ENCODE results near the gene LAMTOR1.
A peak's percentile ranks its signal among the peaks of the same experiment; 100 is the strongest.

LAMTOR1 gene

DNA sequence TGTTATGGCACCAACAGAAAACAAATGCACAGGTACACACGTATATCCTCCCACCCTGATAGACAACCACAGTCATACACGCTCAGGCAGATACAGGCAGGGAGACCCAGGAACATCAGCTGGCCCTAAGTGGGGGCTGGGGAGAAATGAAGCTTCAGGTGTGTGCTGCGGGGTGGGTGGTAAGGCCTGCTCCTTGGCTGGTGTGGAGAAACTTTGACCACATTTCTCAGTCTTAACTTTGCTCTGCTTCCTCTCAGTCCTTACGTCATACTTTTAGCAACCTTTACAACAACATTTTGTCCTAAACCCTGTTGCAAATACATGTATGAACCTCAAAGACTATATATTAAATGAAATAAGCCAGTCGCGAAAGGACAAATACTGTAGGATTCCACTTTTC lies 16.1 kb upstream of the LAMTOR1 start:
- no peak overlapping the region for H3K4me3 ChIP-seq (ENCODE audit: low read depth, low read length)
- no peak for DNase-seq (ENCODE audit: low read depth, low spot score)
- in situ Hi-C loops (cut with HindIII; ENCODE audit: low sequenced_read_pairs): no loop called here
- TF ChIP-seq, protein P1, sequence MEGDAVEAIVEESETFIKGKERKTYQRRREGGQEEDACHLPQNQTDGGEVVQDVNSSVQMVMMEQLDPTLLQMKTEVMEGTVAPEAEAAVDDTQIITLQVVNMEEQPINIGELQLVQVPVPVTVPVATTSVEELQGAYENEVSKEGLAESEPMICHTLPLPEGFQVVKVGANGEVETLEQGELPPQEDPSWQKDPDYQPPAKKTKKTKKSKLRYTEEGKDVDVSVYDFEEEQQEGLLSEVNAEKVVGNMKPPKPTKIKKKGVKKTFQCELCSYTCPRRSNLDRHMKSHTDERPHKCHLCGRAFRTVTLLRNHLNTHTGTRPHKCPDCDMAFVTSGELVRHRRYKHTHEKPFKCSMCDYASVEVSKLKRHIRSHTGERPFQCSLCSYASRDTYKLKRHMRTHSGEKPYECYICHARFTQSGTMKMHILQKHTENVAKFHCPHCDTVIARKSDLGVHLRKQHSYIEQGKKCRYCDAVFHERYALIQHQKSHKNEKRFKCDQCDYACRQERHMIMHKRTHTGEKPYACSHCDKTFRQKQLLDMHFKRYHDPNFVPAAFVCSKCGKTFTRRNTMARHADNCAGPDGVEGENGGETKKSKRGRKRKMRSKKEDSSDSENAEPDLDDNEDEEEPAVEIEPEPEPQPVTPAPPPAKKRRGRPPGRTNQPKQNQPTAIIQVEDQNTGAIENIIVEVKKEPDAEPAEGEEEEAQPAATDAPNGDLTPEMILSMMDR (IDR thresholded peaks at IDR 0.05; ENCODE audit: low read depth, low read length): no peak

DNA sequence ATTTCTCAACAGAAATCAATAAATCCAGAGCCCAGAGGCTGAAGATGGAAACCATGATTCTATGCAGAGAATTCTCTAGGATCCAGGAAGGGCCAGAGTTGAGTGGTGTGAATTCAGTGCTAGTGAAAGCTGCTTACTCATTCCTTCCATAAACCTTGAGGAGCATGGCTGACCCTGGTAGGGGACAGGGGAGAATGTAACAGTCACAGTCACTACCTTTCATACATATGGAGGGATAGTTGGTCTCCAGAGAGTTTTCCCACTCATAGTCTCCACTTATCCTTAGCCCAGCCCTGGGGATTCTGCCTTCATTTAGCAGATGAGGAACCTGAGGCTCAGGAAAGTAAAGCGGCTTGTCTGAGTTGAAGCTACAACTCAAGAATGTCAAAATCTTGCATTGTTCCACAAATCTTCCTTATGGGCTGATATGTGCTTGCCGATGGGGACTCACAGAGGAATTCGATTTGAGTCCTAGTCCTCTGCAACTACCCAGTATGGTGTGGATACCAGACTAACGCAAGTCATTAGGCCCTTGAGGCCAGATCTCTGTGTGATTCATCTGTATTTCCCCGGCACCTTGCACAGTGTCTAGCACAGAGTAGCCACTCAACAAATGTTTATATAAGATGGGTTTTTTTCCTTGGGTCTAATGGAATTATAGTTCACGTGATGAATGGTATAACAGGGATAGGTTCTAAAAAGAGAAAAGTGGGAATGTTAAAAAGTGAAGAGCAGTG lies 13.1 kb upstream of the LAMTOR1 start:
- DNase-seq (ENCODE audit: low read depth, low spot score): no peak
- H3K4me3 ChIP-seq (ENCODE audit: low read depth, low read length): no peak overlapping the region
- TF ChIP-seq, protein P1 (IDR thresholded peaks at IDR 0.05; ENCODE audit: low read depth, low read length): no peak
- in situ Hi-C loops (cut with HindIII; ENCODE audit: low sequenced_read_pairs): no loop called here

DNA sequence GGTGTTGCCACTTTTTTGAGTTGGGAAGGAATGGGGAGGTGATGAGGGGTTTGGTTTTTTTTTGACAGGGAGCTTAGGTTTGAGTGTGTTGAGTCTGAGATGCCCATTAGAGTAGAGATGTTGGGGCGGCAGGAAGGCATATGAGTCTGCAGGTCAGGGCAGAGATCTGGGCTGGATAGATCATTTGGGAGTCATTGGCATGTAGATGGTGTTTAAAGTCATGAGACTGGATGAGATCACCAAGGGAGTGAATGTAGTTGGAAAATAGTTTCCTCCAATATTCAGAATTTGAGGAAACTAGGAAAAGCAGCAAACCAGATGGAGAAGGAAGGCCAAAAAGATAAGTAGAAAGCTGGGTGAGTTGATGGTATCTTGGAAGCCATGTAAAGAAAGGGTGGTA lies 11.5 kb upstream of the LAMTOR1 start:
- TF ChIP-seq, protein P1 (IDR thresholded peaks at IDR 0.05; ENCODE audit: low read depth, low read length): no peak
- DNase-seq (ENCODE audit: low read depth, low spot score): no peak
- H3K4me3 ChIP-seq (ENCODE audit: low read depth, low read length): no peak overlapping the region
- in situ Hi-C loops (cut with HindIII; ENCODE audit: low sequenced_read_pairs): no loop called here

DNA sequence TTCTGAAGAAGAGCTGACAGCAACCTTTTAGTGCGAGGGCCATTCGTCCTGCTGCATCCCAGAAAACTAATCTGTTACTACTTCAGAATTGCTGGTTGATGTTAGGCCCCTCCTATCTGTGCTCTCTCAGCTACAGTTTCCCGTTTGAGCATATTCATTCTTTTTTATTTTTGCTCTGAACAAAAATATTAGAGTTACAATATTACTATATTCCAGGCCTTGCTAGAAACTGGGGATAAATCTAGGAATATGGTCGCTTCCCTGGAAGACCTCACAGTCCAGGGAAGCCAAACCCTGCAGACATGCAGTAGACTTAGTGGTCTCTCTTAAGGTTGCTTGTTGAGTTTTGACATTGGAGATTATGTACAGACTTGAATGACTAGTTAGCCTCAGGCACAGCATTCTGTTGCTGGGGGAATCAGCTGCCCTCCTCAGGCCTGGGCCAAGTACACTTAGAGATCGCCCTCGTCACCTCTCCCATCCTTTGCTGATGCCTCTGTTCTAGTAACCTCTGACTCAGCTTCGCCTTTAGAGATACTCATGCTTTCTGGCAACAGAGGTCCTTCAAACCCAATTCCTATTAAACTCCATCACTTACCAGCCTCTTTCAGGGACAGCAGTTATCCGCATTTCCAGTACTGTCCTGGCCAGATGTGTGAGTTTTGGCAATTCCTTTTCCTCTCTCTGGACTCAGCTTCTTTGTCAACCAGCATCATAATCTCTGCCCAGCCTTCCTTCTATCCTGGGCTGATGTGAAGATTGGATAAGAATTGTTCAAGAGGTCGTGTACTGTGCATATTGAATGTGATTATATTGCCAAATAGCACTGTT lies 10.1 kb upstream of the LAMTOR1 start:
- TF ChIP-seq, protein P1 (IDR thresholded peaks at IDR 0.05; ENCODE audit: low read depth, low read length): no peak
- no peak for DNase-seq (ENCODE audit: low read depth, low spot score)
- peak overlapping the region; percentile 86 for H3K4me3 ChIP-seq (ENCODE audit: low read depth, low read length)
- in situ Hi-C loops (cut with HindIII; ENCODE audit: low sequenced_read_pairs): no loop called here

DNA sequence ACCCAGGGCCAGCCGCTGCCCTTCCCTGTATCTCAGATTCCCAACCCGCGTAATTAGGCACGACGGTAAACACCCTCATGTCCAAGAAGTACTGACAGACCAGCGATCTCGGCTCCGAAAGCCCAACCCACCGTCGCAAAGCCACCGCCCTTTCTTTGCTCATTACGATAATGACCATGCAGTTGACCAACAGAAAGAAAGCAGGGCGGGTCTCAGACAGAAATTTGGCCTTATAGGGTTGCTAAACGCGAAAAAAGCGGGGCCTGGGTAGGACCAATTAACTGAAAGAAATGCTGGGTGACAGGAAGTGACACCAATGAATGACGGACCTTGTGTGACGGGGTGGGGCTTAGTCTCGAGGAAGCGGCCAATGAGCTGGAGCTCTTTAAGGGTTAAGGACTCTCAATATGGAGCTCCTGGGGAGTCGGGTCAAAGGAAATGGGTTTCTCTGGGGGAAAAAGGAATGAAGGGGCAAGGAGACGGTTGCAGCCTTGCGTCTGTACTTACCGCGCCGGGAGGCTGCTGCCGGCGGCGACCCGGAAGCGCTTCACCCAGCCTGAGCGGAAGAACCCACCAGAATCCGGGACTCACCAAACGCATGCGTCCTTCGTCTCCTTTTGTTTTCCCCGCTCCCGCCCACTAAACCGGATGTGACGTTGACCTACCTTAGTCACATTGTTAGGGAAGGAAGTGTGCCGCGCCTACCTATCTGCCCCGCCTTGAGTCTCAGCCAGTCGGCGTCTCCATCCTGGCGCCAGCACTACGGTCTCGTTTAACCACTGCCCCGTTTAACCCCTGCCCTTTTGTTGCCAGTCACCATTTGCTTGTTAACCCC lies 9.3 kb upstream of the LAMTOR1 start, which contains the start of gene ANAPC15:
ANAPC15 (minus strand) TSS at position 553 of the 835 bp plus-strand sequence. CDS start 1,419 bp downstream, outside the sequence.
- peak; percentile 100 for DNase-seq (ENCODE audit: low read depth, low spot score)
- TF ChIP-seq, protein P1 (IDR thresholded peaks at IDR 0.05; ENCODE audit: low read depth, low read length): no peak
- in situ Hi-C loops (cut with HindIII; ENCODE audit: low sequenced_read_pairs): no loop called here
- H3K4me3 ChIP-seq (ENCODE audit: low read depth, low read length): peak within 1 kb of the TSS; percentile 86

All from astrocyte of the spinal cord (primary cell).